Tibial nerve (tissue), 4 donors: ENCODE results near the gene LNX2. TPM values are rescaled to one million over a fixed set of nuclear protein-coding genes. Genes with fewer than 3 reads are reported as not detected.

Experiments
- DNase-seq, 2 donors: peaks; one replicate each; pipeline ENCODE4 v3.0.0-alpha.2; 2019; ENCODE audit warnings: low spot score in 2 of 2
- H3K27ac ChIP-seq, 4 donors: fragments of 200-600 bp; sonication (generic) in 3 of 4; one replicate each; pipeline ENCODE4 v1.5.1; 2017 to 2019; ENCODE audit warnings: mild to moderate bottlenecking in 1 of 4
- H3K27me3 ChIP-seq, 2 donors: fragments of 200-600 bp; sonication (generic) in 1 of 2; one replicate each; pipeline versions ENCODE4 v1.5.1 to v1.6.0; 2017 to 2019
- H3K36me3 ChIP-seq, 3 donors: fragments of 200-600 bp; sonication (generic); one replicate each; pipeline ENCODE4 v1.5.1; 2018 to 2019
- H3K4me1 ChIP-seq, 4 donors: fragments of 200-600 bp; sonication (generic) in 3 of 4; one replicate each; pipeline ENCODE4 v1.5.1; 2017 to 2019
- H3K4me3 ChIP-seq, 4 donors: fragments of 200-600 bp; sonication (generic) in 3 of 4; one replicate each; pipeline ENCODE4 v1.5.1; 2017 to 2019; ENCODE audit warnings: mild to moderate bottlenecking in 1 of 4, moderate library complexity in 1 of 4
- H3K9me3 ChIP-seq, 4 donors: fragments of 200-600 bp; sonication (generic) in 3 of 4; one replicate each; pipeline ENCODE4 v1.5.1; 2017 to 2019
- CTCF ChIP-seq, 5 experiments: fragments of 200-600 bp in 3 of 5; fragments of 450-650 bp in 2 of 5; sonication (generic) in 3 of 5; IDR thresholded peaks; one replicate each; pipeline ENCODE4 v1.5.1; 2016 to 2019; ENCODE audit warnings: antibody characterized with exemption in 5 of 5, mild to moderate bottlenecking in 3 of 5, moderate library complexity in 2 of 5
- EP300 ChIP-seq, 2 donors: sonication (generic); formaldehyde crosslinking; IDR thresholded peaks; one replicate each; pipeline ENCODE4 v1.6.1; 2017; ENCODE audit warnings: antibody characterized with exemption in 2 of 2, mild to moderate bottlenecking in 1 of 2
- POLR2A ChIP-seq, 2 donors: fragments of 450-650 bp; IDR thresholded peaks; one replicate each; pipeline ENCODE4 v1.6.1; 2017; ENCODE audit warnings: antibody characterized with exemption in 2 of 2, mild to moderate bottlenecking in 2 of 2, moderate library complexity in 2 of 2
- WGBS, 2 donors: methylation state at CpG; one replicate each; pipeline ENCODE4 v1.1.5; 2018; 5-methylcytosine and 5-hydroxymethylcytosine counted together
- total RNA-seq, 4 donors: library from RNA; depleted of rRNA; stranded (reverse); fragments of >200 nt; gene quantifications; one replicate each; pipeline ENCODE4 v1.1.0, GENCODE V29; 2016

Gene LNX2
- total RNA-seq, 4 donors from 2014 or later: 4.6 to 7.3 (median 6.7) TPM

- 3 to 17% methylated on average over 2 of the region's 2 CpGs for WGBS, 2 donors
- no peak for TF ChIP-seq POLR2A (IDR thresholded peaks at IDR 0.05)
- no peak for TF ChIP-seq CTCF (IDR thresholded peaks at IDR 0.05)
- no peak for TF ChIP-seq EP300 (IDR thresholded peaks at IDR 0.05)
- peak overlapping the region in 2 of 4 donors; percentile 51 to 56 for H3K27ac ChIP-seq
- no peak for DNase-seq
- H3K36me3 ChIP-seq: no peaks in the 10 kb centered on the region
- H3K4me1 ChIP-seq: peaks cover 0 to 57% (median 12%) of the 10 kb centered on the region in 4 donors
- H3K4me3 ChIP-seq: no peak overlapping the region
- no peaks in the 10 kb centered on the region for H3K27me3 ChIP-seq
- no peaks in the 10 kb centered on the region for H3K9me3 ChIP-seq
Measured at GRCh38 chr13:27638521-27638920, 18.2 kb upstream of the LNX2 start.

GRCh38 chr13:27638001-27638400 lies 17.7 kb upstream of the LNX2 start:
- Histone ChIP-seq H3K27ac (peak overlapping the region in 2 of 4 donors; percentile 51 to 56), H3K36me3 (peaks cover 0 to under 1% (median 0%) of the 10 kb centered on the region in 3 donors)
- WGBS, 2 donors: 88 to 91% methylated on average over 1 of the region's 1 CpG

GRCh38 chr13:27637289-27637626 lies 16.9 kb upstream of the LNX2 start:
- TF ChIP-seq EP300 (IDR thresholded peaks at IDR 0.05) (no peak), POLR2A (IDR thresholded peaks at IDR 0.05) (no peak), CTCF (IDR thresholded peaks at IDR 0.05) (no peak)
- Histone ChIP-seq H3K27ac (no peak overlapping the region), H3K4me1 (peaks cover 0 to 52% (median 12%) of the 10 kb centered on the region in 4 donors), H3K36me3 (peaks cover 0 to 8% (median 0%) of the 10 kb centered on the region in 3 donors), H3K9me3 (no peaks in the 10 kb centered on the region), H3K4me3 (no peak overlapping the region), H3K27me3 (no peaks in the 10 kb centered on the region)
- WGBS, 2 donors: 97 to 100% methylated on average over 1 of the region's 1 CpG
- no peak for DNase-seq

More at GRCh38 chr13:27638001-27638400, 17.7 kb upstream of the LNX2 start:
- TF ChIP-seq EP300 (IDR thresholded peaks at IDR 0.05): no peak
- TF ChIP-seq POLR2A (IDR thresholded peaks at IDR 0.05): no peak
- TF ChIP-seq CTCF (IDR thresholded peaks at IDR 0.05): no peak
- no peaks in the 10 kb centered on the region for H3K9me3 ChIP-seq
- H3K4me3 ChIP-seq: no peak overlapping the region
- no peak for DNase-seq
- no peaks in the 10 kb centered on the region for H3K27me3 ChIP-seq
- peaks cover 0 to 52% (median 12%) of the 10 kb centered on the region in 4 donors for H3K4me1 ChIP-seq

- H3K27ac ChIP-seq: no peak overlapping the region
- no peaks in the 10 kb centered on the region for H3K9me3 ChIP-seq
- no peak for DNase-seq
- H3K36me3 ChIP-seq: peaks cover 0 to 9% (median 0%) of the 10 kb centered on the region in 3 donors
- 64 to 69% methylated on average over 6 of the region's 6 CpGs for WGBS, 2 donors
- peaks cover 0 to 46% (median 12%) of the 10 kb centered on the region in 4 donors for H3K4me1 ChIP-seq
- no peaks in the 10 kb centered on the region for H3K27me3 ChIP-seq
- H3K4me3 ChIP-seq: no peak overlapping the region
- TF ChIP-seq POLR2A (IDR thresholded peaks at IDR 0.05) (no peak), EP300 (IDR thresholded peaks at IDR 0.05) (no peak), CTCF (IDR thresholded peaks at IDR 0.05) (no peak)
Measured at GRCh38 chr13:27636589-27637288, 16.4 kb upstream of the LNX2 start.

- TF ChIP-seq POLR2A (IDR thresholded peaks at IDR 0.05) (no peak), EP300 (IDR thresholded peaks at IDR 0.05) (no peak), CTCF (IDR thresholded peaks at IDR 0.05) (no peak)
- Histone ChIP-seq H3K9me3 (no peaks in the 10 kb centered on the region), H3K4me1 (peaks cover 0 to 46% (median 12%) of the 10 kb centered on the region in 4 donors), H3K36me3 (peaks cover 0 to 9% (median 0%) of the 10 kb centered on the region in 3 donors), H3K4me3 (no peak overlapping the region), H3K27me3 (no peaks in the 10 kb centered on the region), H3K27ac (no peak overlapping the region)
- DNase-seq: no peak
- 87 to 93% methylated on average over 1 of the region's 1 CpG for WGBS, 2 donors
Measured at GRCh38 chr13:27635266-27635665, 14.9 kb upstream of the LNX2 start.
